Limb (tissue), 2 donors: ENCODE data around the gene FNBP1.
"Not testable (repeated sequence)": the region's sequence is repeated elsewhere in the genome, so short reads cannot be mapped to it uniquely, and the experiment has no call there.

Experiments used
- DNase-seq, 2 donors: peaks; one replicate each; pipeline ENCODE4 v3.0.0-alpha.2; 2016; ENCODE audit errors: extremely low spot score in 2 of 2

The FNBP1 gene

GRCh38 chr9:129995409-129996160, 47.4 kb downstream of the FNBP1 start:
- no peak for DNase-seq

- no peak for DNase-seq
These were observed 48.1 kb downstream of the FNBP1 start for GRCh38 chr9:129994882-129995281.

- not testable (repeated sequence) for DNase-seq
These were observed 51.9 kb downstream of the FNBP1 start for GRCh38 chr9:129991139-129991538.

GRCh38 chr9:129990269-129991010, 52.5 kb downstream of the FNBP1 start:
- no peak for DNase-seq

- no peak for DNase-seq
These were observed 53.2 kb downstream of the FNBP1 start for GRCh38 chr9:129989740-129990139.

GRCh38 chr9:129989362-129989708, 53.7 kb downstream of the FNBP1 start:
- DNase-seq = no peak

GRCh38 chr9:129988607-129989361, 54.2 kb downstream of the FNBP1 start:
- no peak for DNase-seq

- no peak for DNase-seq
These were observed 55.0 kb downstream of the FNBP1 start for GRCh38 chr9:129987941-129988340.

- DNase-seq = no peak
These were observed 55.9 kb downstream of the FNBP1 start for GRCh38 chr9:129987047-129987446.

GRCh38 chr9:129984589-129984988, 58.4 kb downstream of the FNBP1 start:
- not testable (repeated sequence) for DNase-seq

GRCh38 chr9:129983891-129984290, 59.1 kb downstream of the FNBP1 start:
- DNase-seq = no peak

- DNase-seq = no peak
These were observed 61.6 kb downstream of the FNBP1 start for GRCh38 chr9:129981180-129981907.

- DNase-seq = not testable (repeated sequence)
These were observed 62.8 kb downstream of the FNBP1 start for GRCh38 chr9:129980224-129980623.

- DNase-seq = no peak
These were observed 63.8 kb downstream of the FNBP1 start for GRCh38 chr9:129979071-129979745.

GRCh38 chr9:129972816-129973215, 70.2 kb downstream of the FNBP1 start:
- DNase-seq = no peak

- peak in 1 of 2 donors; percentile 85 for DNase-seq
These were observed 74.1 kb downstream of the FNBP1 start for GRCh38 chr9:129968690-129969485.

GRCh38 chr9:129964901-129965734, 77.9 kb downstream of the FNBP1 start:
- DNase-seq = no peak

GRCh38 chr9:129962889-129963703, 79.9 kb downstream of the FNBP1 start:
- no peak for DNase-seq
